ENCODE results near the gene PSMD4.

DNA sequence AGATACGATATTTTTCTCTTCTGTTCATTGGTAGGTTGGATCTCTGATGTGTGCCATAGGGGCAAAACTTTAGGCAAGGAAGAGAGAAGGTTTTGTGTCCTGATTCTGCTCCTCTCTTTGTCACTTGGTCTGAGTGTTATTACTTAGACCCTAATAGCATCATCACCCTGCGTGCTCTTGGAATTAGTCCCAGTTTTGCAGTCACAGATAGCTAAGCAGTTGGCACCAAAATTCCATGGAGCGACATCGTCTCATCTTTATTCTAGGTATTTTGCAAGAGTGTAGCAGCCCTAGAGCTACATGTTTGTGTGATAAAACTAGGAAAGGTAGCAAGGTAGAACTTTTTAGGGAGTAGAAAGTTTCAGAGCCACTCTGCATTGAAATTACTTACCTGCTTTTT, 32.4 kb upstream of the PSMD4 start:
- TF ChIP-seq GATA2 (IDR thresholded peaks at IDR 0.05; ENCODE audit: low read depth, low read length) (no peak), GATA3 (IDR thresholded peaks at IDR 0.05; ENCODE audit: low read depth, low read length) (no peak)

All from SH-SY5Y (cell line).